Tibial artery (tissue), 4 donors: ENCODE measurements around the gene TMEM250.

Source experiments
- DNase-seq, 2 donors: peaks; one replicate each; pipeline ENCODE4 v3.0.0-alpha.2; 2019
- H3K27ac ChIP-seq, 2 donors: fragments of 200-600 bp; sonication (generic) in 1 of 2; 1 replicate in 1 of 2; 2 replicates in 1 of 2; pipeline ENCODE4 v1.5.1; 2018 to 2019; ENCODE audit warnings: mild to moderate bottlenecking in 1 of 2
- H3K27me3 ChIP-seq, 2 donors: fragments of 200-600 bp; sonication (generic) in 1 of 2; one replicate each; pipeline versions ENCODE4 v1.5.1 to v1.6.0; 2016 to 2019
- H3K36me3 ChIP-seq, 3 donors: fragments of 200-600 bp; sonication (generic) in 2 of 3; one replicate each; pipeline ENCODE4 v1.5.1; 2016 to 2019; ENCODE audit warnings: mild to moderate bottlenecking in 2 of 3
- H3K4me1 ChIP-seq, 4 donors: fragments of 200-600 bp; sonication (generic) in 2 of 4; 1 replicate in 3 of 4; 2 replicates in 1 of 4; pipeline ENCODE4 v1.5.1; 2016 to 2019
- H3K4me3 ChIP-seq, 2 donors: fragments of 200-600 bp; sonication (generic) in 1 of 2; 1 replicate in 1 of 2; 2 replicates in 1 of 2; pipeline ENCODE4 v1.5.1; 2018 to 2019; ENCODE audit warnings: mild to moderate bottlenecking in 2 of 2
- H3K9me3 ChIP-seq, 3 donors: fragments of 200-600 bp; sonication (generic) in 1 of 3; one replicate each; pipeline ENCODE4 v1.5.1; 2016 to 2019
- CTCF ChIP-seq, 2 experiments: fragments of 200-600 bp in 1 of 2; fragments of 450-650 bp in 1 of 2; IDR thresholded peaks; one replicate each; pipeline ENCODE4 v1.5.1; 2017 to 2019; ENCODE audit warnings: antibody characterized with exemption in 2 of 2, mild to moderate bottlenecking in 1 of 2, moderate library complexity in 1 of 2
- intact Hi-C: fragments of 100-400 bp; cut with DNase I; formaldehyde crosslinking; loops from one replicate; pipeline ENCODE4 v1.15.0; 2023; ENCODE audit warnings: low total_unique reads

The TMEM250 gene

GRCh38 chr9:136141682-136142413 lies 23.2 kb upstream of the TMEM250 start:
- no peak for DNase-seq
- H3K27ac ChIP-seq, result no peak overlapping the region
- no peak overlapping the region for H3K4me3 ChIP-seq
- no peaks in the 10 kb centered on the region for H3K9me3 ChIP-seq
- no peak for TF ChIP-seq CTCF (IDR thresholded peaks at IDR 0.05)
- peaks cover 0 to 77% of the 10 kb centered on the region in 2 donors for H3K27me3 ChIP-seq
- H3K36me3 ChIP-seq, result no peaks in the 10 kb centered on the region
- intact Hi-C loops, result loop anchor here (10.0 kb wide), 1 partner anchor 143 kb away; no protein-coding TSS in a partner anchor
- H3K4me1 ChIP-seq, result peaks cover 0 to 5% (median 0%) of the 10 kb centered on the region in 4 donors

GRCh38 chr9:136140966-136141365 lies 22.3 kb upstream of the TMEM250 start:
- Histone ChIP-seq H3K9me3 (no peaks in the 10 kb centered on the region), H3K36me3 (no peaks in the 10 kb centered on the region), H3K27me3 (peaks cover 0 to 77% of the 10 kb centered on the region in 2 donors), H3K4me1 (peaks cover 0 to 6% (median 0%) of the 10 kb centered on the region in 4 donors), H3K27ac (no peak overlapping the region), H3K4me3 (no peak overlapping the region)
- DNase-seq, result no peak
- intact Hi-C loops, result loop anchor here (10.0 kb wide), 1 partner anchor 144 kb away; no protein-coding TSS in a partner anchor
- no peak for TF ChIP-seq CTCF (IDR thresholded peaks at IDR 0.05)

- Histone ChIP-seq H3K4me1 (peaks cover 0 to 6% (median 0%) of the 10 kb centered on the region in 4 donors), H3K4me3 (no peak overlapping the region), H3K36me3 (no peaks in the 10 kb centered on the region), H3K27me3 (peaks cover 0 to 77% of the 10 kb centered on the region in 2 donors), H3K9me3 (no peaks in the 10 kb centered on the region), H3K27ac (no peak overlapping the region)
- TF ChIP-seq CTCF (IDR thresholded peaks at IDR 0.05), result no peak
- intact Hi-C loops, result loop anchor here (10.0 kb wide), 1 partner anchor 145 kb away; no protein-coding TSS in a partner anchor
- DNase-seq, result no peak
Measured at GRCh38 chr9:136140046-136140445, 21.4 kb upstream of the TMEM250 start.

GRCh38 chr9:136138566-136138965 lies 19.9 kb upstream of the TMEM250 start:
- peaks cover 0 to 77% of the 10 kb centered on the region in 2 donors for H3K27me3 ChIP-seq
- intact Hi-C loops, result no loop called here
- DNase-seq, result no peak

More at GRCh38 chr9:136138566-136138965, 19.9 kb upstream of the TMEM250 start:
- no peak overlapping the region for H3K4me3 ChIP-seq
- H3K4me1 ChIP-seq, result peaks cover 0 to 13% (median 4%) of the 10 kb centered on the region in 4 donors
- H3K9me3 ChIP-seq, result no peaks in the 10 kb centered on the region
- no peak for TF ChIP-seq CTCF (IDR thresholded peaks at IDR 0.05)
- no peaks in the 10 kb centered on the region for H3K36me3 ChIP-seq
- no peak overlapping the region for H3K27ac ChIP-seq
